ENCODE measurements around the gene PRDM2.

DNA sequence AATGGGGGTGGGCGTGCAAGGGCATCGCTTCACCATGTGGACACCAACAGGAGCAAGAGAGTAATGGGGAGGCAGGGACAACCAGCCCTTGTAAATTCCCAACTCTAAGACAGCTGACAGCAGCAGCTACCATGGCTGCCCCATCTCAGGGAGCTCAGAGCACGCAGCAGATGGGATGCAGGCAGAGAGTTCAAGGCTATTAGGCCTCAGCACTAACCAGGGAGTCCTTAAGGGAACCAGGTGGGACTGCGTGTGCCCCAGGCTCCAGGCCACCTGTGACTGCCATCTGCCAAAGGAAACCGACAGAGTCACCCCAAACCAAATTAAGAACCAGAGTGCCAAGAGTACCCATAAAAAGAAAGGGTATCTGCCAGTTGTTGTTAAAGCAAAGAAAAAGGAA is 33.7 kb upstream of the PRDM2 start:
- TF ChIP-seq YY1 (IDR thresholded peaks at IDR 0.05; ENCODE audit: insufficient read depth, insufficient read length) = no peak
- no peak for TF ChIP-seq SUZ12 (IDR thresholded peaks at IDR 0.05; ENCODE audit: extremely low read depth, insufficient read depth, insufficient read length)

All from NT2/D1 (cell line).